GM18858 (cell line): ENCODE data around the gene NFKB1.
"Not testable (repeated sequence)": the region's sequence is repeated elsewhere in the genome, so short reads cannot be mapped to it uniquely, and the experiment has no call there.

ENCODE experiments used
- ATAC-seq: cut with Tn5 transposase; IDR thresholded peaks from one replicate; pipeline ENCODE4 v1.9.1; 2021; ENCODE audit not compliant: unreplicated experiment

The NFKB1 gene, protein sequence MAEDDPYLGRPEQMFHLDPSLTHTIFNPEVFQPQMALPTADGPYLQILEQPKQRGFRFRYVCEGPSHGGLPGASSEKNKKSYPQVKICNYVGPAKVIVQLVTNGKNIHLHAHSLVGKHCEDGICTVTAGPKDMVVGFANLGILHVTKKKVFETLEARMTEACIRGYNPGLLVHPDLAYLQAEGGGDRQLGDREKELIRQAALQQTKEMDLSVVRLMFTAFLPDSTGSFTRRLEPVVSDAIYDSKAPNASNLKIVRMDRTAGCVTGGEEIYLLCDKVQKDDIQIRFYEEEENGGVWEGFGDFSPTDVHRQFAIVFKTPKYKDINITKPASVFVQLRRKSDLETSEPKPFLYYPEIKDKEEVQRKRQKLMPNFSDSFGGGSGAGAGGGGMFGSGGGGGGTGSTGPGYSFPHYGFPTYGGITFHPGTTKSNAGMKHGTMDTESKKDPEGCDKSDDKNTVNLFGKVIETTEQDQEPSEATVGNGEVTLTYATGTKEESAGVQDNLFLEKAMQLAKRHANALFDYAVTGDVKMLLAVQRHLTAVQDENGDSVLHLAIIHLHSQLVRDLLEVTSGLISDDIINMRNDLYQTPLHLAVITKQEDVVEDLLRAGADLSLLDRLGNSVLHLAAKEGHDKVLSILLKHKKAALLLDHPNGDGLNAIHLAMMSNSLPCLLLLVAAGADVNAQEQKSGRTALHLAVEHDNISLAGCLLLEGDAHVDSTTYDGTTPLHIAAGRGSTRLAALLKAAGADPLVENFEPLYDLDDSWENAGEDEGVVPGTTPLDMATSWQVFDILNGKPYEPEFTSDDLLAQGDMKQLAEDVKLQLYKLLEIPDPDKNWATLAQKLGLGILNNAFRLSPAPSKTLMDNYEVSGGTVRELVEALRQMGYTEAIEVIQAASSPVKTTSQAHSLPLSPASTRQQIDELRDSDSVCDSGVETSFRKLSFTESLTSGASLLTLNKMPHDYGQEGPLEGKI

GRCh38 chr4:102500696-102501446, at the start of gene NFKB1:
TSS of gene NFKB1 (plus strand) at chr4:102501359. CDS start at chr4:102525519, 24,160 bp downstream.
- ATAC-seq, result peak; percentile 49

- no peak for ATAC-seq
Measured at GRCh38 chr4:102452854-102453253, 48.3 kb upstream of the NFKB1 start.

DNA sequence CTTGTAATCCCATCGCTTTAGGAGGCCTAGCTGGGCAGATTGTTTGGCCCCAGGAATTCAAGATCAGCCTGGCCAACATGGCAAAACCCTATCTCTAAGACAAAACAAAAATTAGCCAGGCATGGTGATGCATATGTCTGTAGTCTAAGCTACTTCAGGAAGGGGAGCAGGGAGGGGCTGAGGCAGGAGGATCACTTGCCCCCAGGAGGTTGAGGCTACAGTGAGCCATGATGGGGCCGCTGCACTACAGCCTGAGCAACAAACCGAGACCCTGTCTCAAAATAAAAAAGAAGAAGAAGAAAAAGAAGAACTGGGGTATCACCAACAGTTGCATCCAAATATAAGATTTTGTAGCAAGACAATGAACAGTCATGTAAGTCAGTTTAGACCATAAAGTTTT, 47.3 kb upstream of the NFKB1 start:
- ATAC-seq, result no peak

DNA sequence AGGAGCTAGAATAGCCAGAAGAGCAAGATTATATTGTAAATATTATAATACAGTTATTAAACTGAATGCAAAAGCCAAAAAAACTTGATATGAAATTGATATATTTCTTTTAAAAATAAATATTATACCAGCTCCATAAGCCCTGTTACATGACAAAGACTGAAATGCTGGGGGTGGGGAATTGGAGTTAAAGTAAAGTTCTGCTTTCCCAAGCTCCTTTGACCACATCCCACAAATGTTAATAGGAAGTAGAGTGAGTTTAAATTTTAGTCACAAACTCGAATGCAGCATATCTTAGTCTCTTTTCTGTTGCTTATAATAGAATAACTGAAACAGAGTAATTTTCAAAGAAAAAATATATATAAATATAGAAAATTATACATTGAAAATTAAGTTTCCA, 46.9 kb upstream of the NFKB1 start:
- no peak for ATAC-seq

DNA sequence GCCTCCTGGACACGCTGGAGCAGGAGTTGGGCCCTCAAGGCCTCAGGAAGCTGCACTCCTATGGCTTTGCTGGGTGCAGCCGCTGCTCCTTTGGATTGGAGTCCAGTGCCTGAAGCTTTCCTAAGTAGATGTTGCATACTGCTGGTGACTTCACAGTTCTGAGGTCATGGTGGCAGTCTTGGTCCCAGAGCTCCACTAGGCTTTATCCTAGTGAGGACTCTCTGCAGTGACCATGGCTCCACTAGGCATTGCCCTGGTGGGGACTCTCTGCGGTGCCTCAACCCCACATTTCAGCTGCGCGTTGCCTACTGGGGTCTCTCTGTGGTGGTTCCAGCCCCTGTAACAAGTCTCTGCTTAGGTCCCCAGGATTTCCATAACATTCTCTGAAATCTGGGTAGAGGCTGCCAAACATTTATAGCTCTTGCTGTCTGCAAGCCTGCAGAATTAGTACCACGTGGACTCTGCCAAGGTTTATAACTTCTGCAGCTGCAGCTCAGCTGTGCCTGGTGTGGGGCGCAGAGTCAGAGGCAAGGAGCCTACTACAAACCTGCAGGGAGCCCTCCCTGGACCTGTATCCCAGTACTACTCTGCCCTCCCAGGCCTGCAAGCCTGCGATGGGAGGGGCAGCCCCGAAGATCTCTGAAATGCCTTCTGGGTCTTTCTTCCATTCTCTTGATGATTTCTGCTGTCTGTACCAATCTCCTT, 46.0 kb upstream of the NFKB1 start:
- ATAC-seq, result no peak

- ATAC-seq, result no peak
Measured at GRCh38 chr4:102455750-102456149, 45.4 kb upstream of the NFKB1 start.

DNA sequence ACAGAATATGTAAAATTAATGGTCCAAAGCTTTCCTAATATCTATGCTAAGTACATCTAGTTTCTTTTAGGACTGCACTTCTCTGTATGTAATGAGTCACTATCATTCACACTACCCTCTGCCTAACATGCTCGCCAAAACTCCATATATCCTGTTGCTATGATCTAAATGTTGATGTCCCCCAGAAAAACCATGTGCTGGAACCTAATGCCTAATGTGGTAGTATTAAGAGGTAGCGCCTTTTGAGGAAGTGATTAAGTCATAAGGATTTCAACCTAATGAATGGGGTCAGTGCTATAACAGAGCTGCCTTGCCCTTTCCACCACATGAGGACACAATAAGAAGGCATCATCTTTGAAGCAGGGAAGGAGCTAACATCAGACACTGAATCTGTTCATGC, 34.9 kb upstream of the NFKB1 start:
- ATAC-seq, result no peak

DNA sequence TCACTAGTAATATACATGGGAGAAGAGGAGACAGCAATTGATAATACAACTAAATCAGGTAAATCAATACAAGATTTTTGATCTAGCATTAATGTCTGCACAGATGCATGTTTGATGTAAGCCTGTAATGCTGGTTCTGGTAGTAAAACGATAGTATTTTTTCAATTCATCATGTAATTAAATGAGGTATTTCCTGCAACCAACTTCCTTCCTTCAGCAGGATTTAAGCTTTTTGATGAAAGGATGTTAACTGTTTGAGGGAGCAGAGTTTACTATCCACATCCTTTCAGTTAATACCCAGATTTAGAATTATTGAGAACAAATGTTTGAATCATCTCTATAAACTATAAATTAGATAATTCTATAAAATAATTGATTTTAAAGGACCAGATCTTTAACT, 31.4 kb upstream of the NFKB1 start:
- ATAC-seq, result no peak

DNA sequence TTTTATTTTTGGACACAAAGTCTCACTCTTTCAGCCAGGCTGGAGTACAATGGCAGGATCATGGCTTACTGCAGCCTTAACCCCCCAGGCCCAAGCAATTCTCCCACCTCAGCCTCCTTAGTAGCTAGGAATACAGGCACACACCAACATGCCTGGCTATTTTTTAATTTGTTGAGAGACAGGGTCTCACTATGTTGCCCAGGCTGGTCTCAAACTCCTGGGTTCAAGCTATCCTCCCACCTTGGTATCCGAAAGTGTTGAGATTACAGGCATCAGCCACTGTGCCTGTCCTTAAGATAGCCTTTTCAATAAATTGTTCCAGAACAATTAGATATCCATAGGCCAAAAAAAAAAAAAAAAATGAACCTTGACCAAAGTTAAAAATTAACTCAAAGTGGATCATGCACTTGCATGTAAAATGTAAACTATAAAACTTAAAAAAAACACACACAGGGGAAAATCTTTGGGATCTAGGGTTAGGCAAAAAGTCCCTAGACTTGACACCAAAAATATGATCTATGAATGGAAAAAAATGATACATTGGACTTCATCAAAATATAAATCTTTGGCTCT, 28.6 kb upstream of the NFKB1 start:
- ATAC-seq, result no peak

DNA sequence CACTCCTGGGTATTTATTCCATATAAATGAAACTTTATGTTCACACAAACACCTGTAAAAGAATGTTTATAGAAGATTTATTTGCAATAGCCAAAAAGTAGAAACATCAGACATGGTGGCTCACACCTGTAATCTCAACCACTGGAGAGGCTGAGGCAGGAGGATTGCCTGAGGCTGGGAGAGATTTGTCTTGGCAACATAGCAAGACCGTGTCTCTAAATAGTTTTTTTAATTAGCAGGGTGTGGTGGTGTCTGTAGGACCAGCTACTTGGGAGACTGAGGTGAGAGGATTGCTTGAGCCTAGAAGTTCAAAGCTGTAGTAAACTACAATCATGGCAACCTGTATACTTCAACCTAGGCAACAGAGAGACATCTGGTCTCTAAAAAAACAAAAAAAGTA, 27.7 kb upstream of the NFKB1 start:
- ATAC-seq, result no peak

DNA sequence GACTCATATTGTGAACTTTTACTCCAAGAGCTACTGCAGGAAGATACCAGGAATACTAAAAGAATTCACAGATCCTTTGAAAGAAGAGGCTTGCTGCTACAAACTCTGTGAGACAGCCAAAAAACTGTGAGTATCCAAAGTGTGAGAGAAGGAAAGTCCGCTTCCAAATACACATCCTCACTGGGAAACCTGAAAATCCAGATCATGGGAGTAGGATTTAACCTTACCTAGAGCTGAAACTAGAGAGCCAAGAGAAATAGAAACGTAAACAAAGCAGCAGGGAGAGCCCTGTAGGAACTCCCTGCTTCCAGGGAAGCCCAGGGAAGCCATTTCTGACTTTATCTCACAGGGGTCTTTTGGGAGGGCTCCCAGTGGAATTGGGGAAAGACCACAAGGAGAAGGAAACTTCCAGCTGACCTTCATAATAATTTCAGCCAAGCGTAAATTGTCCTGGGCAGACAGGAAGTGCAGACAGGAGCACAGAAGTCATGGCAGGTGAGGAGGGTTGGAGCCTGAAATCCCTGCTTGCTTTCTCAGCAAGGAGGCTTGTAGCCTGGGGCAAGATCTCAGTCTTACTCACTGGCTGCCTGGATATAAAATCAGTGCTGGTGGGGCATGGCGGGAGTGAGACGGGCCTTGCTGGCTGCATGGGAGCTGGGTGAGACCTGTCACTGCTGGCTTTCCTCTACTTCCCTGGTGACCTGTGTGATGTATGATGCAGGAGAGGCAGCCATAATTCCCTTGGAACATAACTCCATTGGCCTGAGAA, 26.2 kb upstream of the NFKB1 start:
- no peak for ATAC-seq

DNA sequence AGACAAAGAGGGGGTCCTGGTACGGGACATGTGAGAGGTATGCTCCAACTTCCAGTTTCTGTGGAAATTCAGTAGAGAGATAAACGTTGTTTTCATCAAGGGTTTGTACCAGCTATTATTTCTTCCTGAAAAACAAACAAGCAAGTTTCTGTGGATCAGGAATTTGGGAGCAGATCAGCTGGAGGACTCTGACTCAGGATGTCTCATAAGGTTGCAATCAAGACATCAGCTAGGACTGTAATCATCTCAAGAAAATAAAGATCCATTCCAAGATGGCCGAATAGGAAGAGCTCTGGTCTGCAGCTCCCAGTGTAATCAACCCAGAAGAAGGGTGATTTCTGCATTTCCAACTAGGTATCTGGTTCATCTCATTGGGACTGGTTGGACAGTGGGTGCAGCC, 23.5 kb upstream of the NFKB1 start:
- ATAC-seq, result no peak

GRCh38 chr4:102478186-102478585, 23.0 kb upstream of the NFKB1 start:
- no peak for ATAC-seq

DNA sequence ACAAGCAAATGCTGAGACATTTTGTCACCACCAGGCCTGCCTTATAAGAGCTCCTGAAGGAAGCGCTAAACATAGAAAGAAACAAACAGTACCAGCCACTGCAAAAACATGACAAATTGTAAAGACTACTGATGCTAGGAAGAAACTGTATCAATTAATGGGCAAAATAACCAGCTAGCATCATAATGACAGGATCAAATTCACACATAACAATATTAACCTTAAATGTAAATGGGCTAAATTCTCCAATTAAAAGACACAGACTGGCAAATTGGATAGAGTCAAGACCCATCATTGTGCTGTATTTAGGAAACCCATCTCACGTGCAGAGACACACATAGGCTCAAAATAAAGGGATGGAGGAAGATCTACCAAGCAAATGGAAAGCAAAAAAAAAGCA, 21.3 kb upstream of the NFKB1 start:
- ATAC-seq, result not testable (repeated sequence)

GRCh38 chr4:102483120-102483519, 18.0 kb upstream of the NFKB1 start:
- ATAC-seq, result no peak

GRCh38 chr4:102483990-102484692, 17.0 kb upstream of the NFKB1 start:
- not testable (repeated sequence) for ATAC-seq

- ATAC-seq, result no peak
Measured at GRCh38 chr4:102492531-102493241, 8.5 kb upstream of the NFKB1 start.

GRCh38 chr4:102493257-102493656, 7.9 kb upstream of the NFKB1 start:
- ATAC-seq, result no peak
